ENCODE results near the gene IGFBPL1. TPM values are rescaled to one million over a fixed set of nuclear protein-coding genes. Genes with fewer than 3 reads are reported as not detected.
"Not testable (repeated sequence)": the region's sequence is repeated elsewhere in the genome, so short reads cannot be mapped to it uniquely, and the experiment has no call there.

Gene IGFBPL1
- total RNA-seq (2014; rRNA removed; shearing (Covaris generic)) = not detected in 2 replicates
- not detected in 2 replicates for total RNA-seq (2022)
- Bru-seq, nascent RNA = not detected
- BruChase-seq, experiment 1, labeled RNA remaining after a 6-hour chase = not detected
- not detected for BruChase-seq, experiment 2, labeled RNA remaining after a 2-hour chase
- long read RNA-seq = 0 reads

GRCh38 chr9:38423973-38424843 is at the start of gene IGFBPL1:
Gene IGFBPL1 (minus strand): TSS chr9:38424454. CDS start chr9:38424424, 30 bp downstream.
- intact Hi-C loops (cut with micrococcal nuclease; ENCODE audit: unreplicated experiment) = no loop called here
- no peak for DNase-seq (ENCODE audit: low spot score)
- CTCF ChIA-PET (ENCODE audit: unreplicated experiment) = no interaction called here

GRCh38 chr9:38472583-38473249 is 48.5 kb upstream of the IGFBPL1 start:
- BruUV-seq (replicated peaks); H2AFZ ChIP-seq (ENCODE audit: low read length); H3K4me3 ChIP-seq (ENCODE audit: low read depth, low read length, poor library complexity, severe bottlenecking); intact Hi-C loops (cut with micrococcal nuclease; ENCODE audit: unreplicated experiment); H3K9me3 ChIP-seq (ENCODE audit: low read length); H4K20me1 ChIP-seq (ENCODE audit: insufficient read depth, low read length); H3K9me2 ChIP-seq (ENCODE audit: insufficient read depth, low read length); H3K36me3 ChIP-seq (ENCODE audit: insufficient read depth, low read length); H3K79me2 ChIP-seq (ENCODE audit: insufficient read depth, low read depth, low read length); POLR2A ChIA-PET; H3K4me2 ChIP-seq (ENCODE audit: low read length); H3K4me1 ChIP-seq (ENCODE audit: insufficient read depth, low read length, poor library complexity, severe bottlenecking); CTCF ChIA-PET (ENCODE audit: unreplicated experiment); DNase-seq (ENCODE audit: low spot score); H3K27ac ChIP-seq (ENCODE audit: low read depth, low read length, poor library complexity, severe bottlenecking): not testable (repeated sequence)

More at GRCh38 chr9:38423973-38424843, at the start of gene IGFBPL1:
- Histone ChIP-seq H3K36me3 (ENCODE audit: insufficient read depth, low read length) (no peaks in the 10 kb centered on the region), H3K27ac (ENCODE audit: low read depth, low read length, poor library complexity, severe bottlenecking) (no peak within 1 kb of the TSS), H3K4me1 (ENCODE audit: insufficient read depth, low read length, poor library complexity, severe bottlenecking) (no peaks in the 10 kb centered on the region), H3K79me2 (ENCODE audit: insufficient read depth, low read depth, low read length) (no peaks in the 10 kb centered on the region), H4K20me1 (ENCODE audit: insufficient read depth, low read length) (no peaks in the 10 kb centered on the region), H2AFZ (ENCODE audit: low read length) (no peak within 1 kb of the TSS), H3K4me2 (ENCODE audit: low read length) (no peak within 1 kb of the TSS), H3K9me2 (ENCODE audit: insufficient read depth, low read length) (no peaks in the 10 kb centered on the region), H3K9me3 (ENCODE audit: low read length) (no peaks in the 10 kb centered on the region), H3K4me3 (ENCODE audit: low read depth, low read length, poor library complexity, severe bottlenecking) (no peak within 1 kb of the TSS)
- TF ChIP-seq CTCF (conservative IDR thresholded peaks at IDR 0.05; ENCODE audit: low read length) (no peak), EZH2phosphoT487 (IDR thresholded peaks at IDR 0.05; ENCODE audit: borderline replicate concordance, low read depth, low read length) (no peak)
- no TSS peak for BruUV-seq (replicated peaks)
- POLR2A ChIA-PET = no interaction called here

- no peaks in the 10 kb centered on the region for H3K36me3 ChIP-seq (ENCODE audit: insufficient read depth, low read length)
- H3K9me2 ChIP-seq (ENCODE audit: insufficient read depth, low read length) = no peaks in the 10 kb centered on the region
- H3K4me1 ChIP-seq (ENCODE audit: insufficient read depth, low read length, poor library complexity, severe bottlenecking) = no peaks in the 10 kb centered on the region
- H3K4me3 ChIP-seq (ENCODE audit: low read depth, low read length, poor library complexity, severe bottlenecking) = no peak overlapping the region
- DNase-seq (ENCODE audit: low spot score) = no peak
- no peak overlapping the region for H3K4me2 ChIP-seq (ENCODE audit: low read length)
- TF ChIP-seq CTCF (conservative IDR thresholded peaks at IDR 0.05; ENCODE audit: low read length) (no peak), EZH2phosphoT487 (IDR thresholded peaks at IDR 0.05; ENCODE audit: borderline replicate concordance, low read depth, low read length) (no peak)
- intact Hi-C loops (cut with micrococcal nuclease; ENCODE audit: unreplicated experiment) = no loop called here
- no peaks in the 10 kb centered on the region for H4K20me1 ChIP-seq (ENCODE audit: insufficient read depth, low read length)
- H3K9me3 ChIP-seq (ENCODE audit: low read length) = no peaks in the 10 kb centered on the region
- H2AFZ ChIP-seq (ENCODE audit: low read length) = no peak overlapping the region
- BruUV-seq (replicated peaks) = no TSS peak
- POLR2A ChIA-PET = no interaction called here
- H3K27ac ChIP-seq (ENCODE audit: low read depth, low read length, poor library complexity, severe bottlenecking) = no peak overlapping the region
- CTCF ChIA-PET (ENCODE audit: unreplicated experiment) = no interaction called here
- no peaks in the 10 kb centered on the region for H3K79me2 ChIP-seq (ENCODE audit: insufficient read depth, low read depth, low read length)
Observed at GRCh38 chr9:38467404-38467803, 43.1 kb upstream of the IGFBPL1 start.
